Endothelial cell of umbilical vein (primary cell): ENCODE results near the gene IGSF9. TPM values are rescaled to one million over a fixed set of nuclear protein-coding genes. Genes with fewer than 3 reads are reported as not detected.
A peak's percentile ranks its signal among the peaks of the same experiment; 100 is the strongest.

Experiments
- BruUV-seq: library from RNA; stranded (reverse); fragments of 400-500 nt; replicated peaks from 2 replicates; lab custom pipeline; 2021; lab: Mats Ljungman, UMichigan
- CTCF ChIA-PET: fragments of 300-600, 350-600 bp; sonication (Branson Sonifier 250); formaldehyde crosslinking; loops from one replicate; lab custom pipeline; 2021; ENCODE audit warnings: antibody characterized with exemption, inconsistent platforms; lab: Charles Lee
- POLR2A ChIA-PET: fragments of 300-600, 350-600 bp; sonication (Branson Sonifier 250); formaldehyde crosslinking; loops from one replicate; lab custom pipeline; 2021; ENCODE audit warnings: antibody characterized with exemption, inconsistent platforms; lab: Charles Lee
- DNase-seq: peaks from one replicate; pipeline ENCODE4 v3.0.0-alpha.2; 2011; ENCODE audit warnings: low read depth, low spot score
- FAIRE-seq: peaks from 2 replicates; lab custom pipeline; 2011; peaks lifted over from hg19 to GRCh38; lab: Jason Lieb, UNC
- H2AFZ ChIP-seq: 2 replicates; pipeline ENCODE4 v1.6.0; 2012; ENCODE audit warnings: low read depth, low read length, control low read depth, inconsistent platforms
- H3K27ac ChIP-seq: 2 replicates; pipeline ENCODE4 v1.5.1; 2011; ENCODE audit warnings: low read depth, mild to moderate bottlenecking, control low read depth, low read length, moderate library complexity; ENCODE audit not compliant: insufficient read depth
- H3K27me3 ChIP-seq, 2 experiments: 2 replicates each; pipeline versions ENCODE4 v1.6.0 to v1.6.1; 2011; ENCODE audit warnings: low read length in 2 of 2, mixed read lengths in 1 of 2; ENCODE audit not compliant: control insufficient read depth in 2 of 2, insufficient read depth in 2 of 2
- H3K36me3 ChIP-seq, 2 experiments: 2 replicates in 1 of 2; 3 replicates in 1 of 2; pipeline ENCODE4 v1.5.1; 2011; ENCODE audit warnings: low read length in 2 of 2, mild to moderate bottlenecking in 1 of 2, moderate library complexity in 1 of 2; ENCODE audit not compliant: control insufficient read depth in 2 of 2, insufficient read depth in 2 of 2; ENCODE audit errors: extremely low read depth in 1 of 2
- H3K4me1 ChIP-seq: 3 replicates; pipeline ENCODE4 v1.5.1; 2011; ENCODE audit warnings: mild to moderate bottlenecking, low read length; ENCODE audit not compliant: control insufficient read depth, insufficient read depth; ENCODE audit errors: extremely low read depth
- H3K4me2 ChIP-seq: 2 replicates; pipeline ENCODE4 v1.6.1; 2011; ENCODE audit warnings: low read length, control low read depth, mixed read lengths; ENCODE audit not compliant: insufficient read depth
- H3K4me3 ChIP-seq, 3 experiments: fragments of 200-600 bp in 1 of 3; sonication (generic), shearing (Covaris generic) in 1 of 3; replicated peaks in 1 of 3; 2 replicates each; pipeline ENCODE4 v1.5.1; 2011 to 2016; ENCODE audit warnings: control low read depth in 3 of 3, low read length in 3 of 3, mild to moderate bottlenecking in 2 of 3, inconsistent platforms in 1 of 3, low read depth in 1 of 3, moderate library complexity in 1 of 3; ENCODE audit not compliant: insufficient read depth in 1 of 3
- H3K79me2 ChIP-seq: 2 replicates; pipeline ENCODE4 v1.6.0; 2012; ENCODE audit warnings: low read length, inconsistent platforms; ENCODE audit not compliant: control insufficient read depth, insufficient read depth
- H3K9ac ChIP-seq: replicated peaks from 2 replicates; pipeline ENCODE3; 2011; ENCODE audit warnings: low read length, control low read depth; ENCODE audit not compliant: insufficient read depth; ENCODE audit errors: extremely low read depth
- H3K9me1 ChIP-seq: replicated peaks from 3 replicates; pipeline ENCODE4 v1.6.0; 2011; ENCODE audit warnings: mild to moderate bottlenecking, low read length; ENCODE audit not compliant: control insufficient read depth, insufficient read depth; ENCODE audit errors: extremely low read depth
- H3K9me3 ChIP-seq: replicated peaks from 2 replicates; pipeline ENCODE4 v1.5.1; 2012; ENCODE audit warnings: low read length, inconsistent platforms; ENCODE audit not compliant: control insufficient read depth, insufficient read depth
- H4K20me1 ChIP-seq: replicated peaks from 2 replicates; pipeline ENCODE3; 2011; ENCODE audit warnings: mild to moderate bottlenecking, low read length; ENCODE audit not compliant: control insufficient read depth, insufficient read depth; ENCODE audit errors: extremely low read depth
- EZH2 ChIP-seq: IDR thresholded peaks from 2 replicates; pipeline ENCODE4 v1.6.1; 2012; ENCODE audit warnings: borderline replicate concordance, low read depth, mild to moderate bottlenecking, moderate library complexity, low read length, inconsistent platforms; ENCODE audit not compliant: severe bottlenecking
- FOS ChIP-seq: IDR thresholded peaks from 2 replicates; pipeline ENCODE4 v1.6.1; 2011; ENCODE audit warnings: mild to moderate bottlenecking, low read length, moderate library complexity, borderline replicate concordance; ENCODE audit not compliant: insufficient read depth
- GATA2 ChIP-seq: IDR thresholded peaks from 2 replicates; pipeline ENCODE4 v1.7.0; 2011; ENCODE audit warnings: low read depth, mild to moderate bottlenecking, moderate library complexity, mixed read lengths, low read length; ENCODE audit not compliant: insufficient read length, insufficient read depth
- JUN ChIP-seq: IDR thresholded peaks from 2 replicates; pipeline ENCODE4 v1.6.1; 2011; ENCODE audit warnings: borderline replicate concordance, low read depth; ENCODE audit not compliant: insufficient read length, insufficient read depth
- MYC ChIP-seq: IDR thresholded peaks from one replicate; pipeline ENCODE4 v1.6.1; 2011; ENCODE audit warnings: mild to moderate bottlenecking, low read depth, low read length
- POLR2A ChIP-seq: IDR thresholded peaks from 2 replicates; pipeline ENCODE4 v1.6.1; 2012; ENCODE audit warnings: low read depth, mild to moderate bottlenecking, control low read depth, low read length
- POLR2AphosphoS5 ChIP-seq: IDR thresholded peaks from 2 replicates; pipeline ENCODE4 v1.6.1; 2012; ENCODE audit warnings: low read depth, mild to moderate bottlenecking, control low read depth, low read length, moderate library complexity; ENCODE audit not compliant: insufficient read depth
- dilution Hi-C: fragments of 300-500 bp; cut with MboI; formaldehyde crosslinking; loops from one replicate; pipeline ENCODE4 v1.15.0; 2019; ENCODE audit warnings: low sequenced_read_pairs; ENCODE audit not compliant: extremely low pct_ligation_motif_present
- intact Hi-C: fragments of 100-400 bp; cut with micrococcal nuclease; formaldehyde crosslinking; loops from one replicate; pipeline ENCODE4 v1.10.0; 2022
- polyA plus RNA-seq, 4 experiments: library from polyadenylated mRNA; depleted of rRNA in 3 of 4; stranded (reverse) in 3 of 4; unstranded in 1 of 4; fragments of >200 nt; gene quantifications; 2 replicates each; pipeline versions ENCODE4 v1.2.1 to v1.2.3, GENCODE V29; 2011 to 2012; ENCODE audit warnings: missing spikeins in 1 of 4
- total RNA-seq: library from RNA; stranded (reverse); gene quantifications from 2 replicates; pipeline ENCODE4 v1.2.3, GENCODE V29; 2021
- TF ChIP-seq, protein P1 (sequence below): IDR thresholded peaks from 2 replicates; pipeline ENCODE4 v1.6.1; 2011; ENCODE audit not compliant: insufficient read depth, insufficient read length
- TF ChIP-seq, protein P2 (sequence below), 2 donors: IDR thresholded peaks; 1 replicate in 1 of 2; 2 replicates in 1 of 2; pipeline ENCODE4 v1.5.1; 2011; ENCODE audit warnings: low read length in 2 of 2, mild to moderate bottlenecking in 2 of 2, moderate library complexity in 2 of 2, control low read depth in 1 of 2, inconsistent platforms in 1 of 2, low read depth in 1 of 2; ENCODE audit not compliant: insufficient read depth in 1 of 2; ENCODE audit errors: extremely low read depth in 1 of 2

Gene IGSF9
- total and polyA plus RNA-seq, 2 donors (not counting 3 experiments of a cell fraction or from before 2014, with no cell fraction given), result 0.15 TPM

DNA sequence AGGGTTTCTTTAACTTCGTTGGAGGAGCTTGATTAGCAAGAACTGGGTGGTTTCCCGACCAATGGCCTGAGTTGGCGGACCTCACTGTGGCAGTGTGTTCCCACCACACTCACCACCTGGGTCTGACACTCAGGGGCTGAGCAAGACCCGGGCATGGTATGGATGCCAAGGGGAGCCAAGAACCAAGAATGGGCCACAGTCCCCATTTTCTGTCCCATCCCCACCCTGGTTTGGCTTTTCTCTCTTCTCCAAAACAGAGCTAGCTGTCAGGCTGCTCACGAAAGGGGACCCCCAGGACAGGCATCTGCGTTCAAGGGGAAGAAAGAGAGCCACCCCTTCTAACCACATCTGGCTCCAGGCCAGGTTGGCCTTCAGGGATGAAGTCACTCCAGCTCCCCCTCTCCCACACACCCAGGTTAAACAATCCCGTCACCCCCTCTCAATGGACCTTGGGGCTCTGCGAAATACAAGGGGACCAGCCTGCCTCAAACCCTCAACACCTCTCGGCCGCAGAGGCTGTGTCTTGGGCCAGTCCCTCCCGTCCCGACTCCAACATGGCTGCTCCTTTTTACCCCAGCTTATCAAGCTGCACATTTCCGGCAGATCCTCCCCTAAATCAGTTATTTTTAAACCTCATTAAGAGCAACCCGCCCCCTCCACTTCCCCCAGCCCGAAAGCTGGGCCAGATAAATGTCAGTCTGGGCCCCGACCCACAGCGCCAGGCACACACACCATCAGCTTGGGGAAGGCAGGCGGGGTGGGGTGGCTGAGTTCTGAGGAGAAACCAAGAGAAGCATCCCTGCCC is 23.5 kb downstream of the IGSF9 start:
- peak; percentile 27 for TF ChIP-seq POLR2A
- TF ChIP-seq GATA2, result no peak
- Histone ChIP-seq H3K9me3 (no peaks in the 10 kb centered on the region), H3K9me1 (no peaks in the 10 kb centered on the region), H3K4me2 (peak overlapping the region; percentile 85), H4K20me1 (no peaks in the 10 kb centered on the region), H3K27me3 (no peaks in the 10 kb centered on the region), H3K36me3 (peaks cover 13 to 27% of the 10 kb centered on the region in 2 experiments), H3K79me2 (peaks cover 62% of the 10 kb centered on the region), H3K4me1 (peaks cover 30% of the 10 kb centered on the region), H3K4me3 (peak overlapping the region in 1 of 3 experiments; percentile 78), H2AFZ (no peak overlapping the region), H3K27ac (peak overlapping the region; percentile 98), H3K9ac (peak overlapping the region; percentile 100)
- ChIA-PET POLR2A (interaction anchor here (1.4 kb wide), 1 partner anchor 28 kb away, joined by 6 read pairs; no protein-coding TSS in a partner anchor), CTCF (interaction anchor here (1.5 to 7.5 kb wide), 3 partner anchors 8 to 141 kb away, joined by 3 to 71 read pairs (median 5); partner anchors contain the start of gene DUSP23)
- no TSS peak for BruUV-seq
- dilution Hi-C loops (no loop called here), intact Hi-C loops (loop anchor here (5.0 to 10.0 kb wide), 4 partner anchors 270 to 1907 kb away; no protein-coding TSS in a partner anchor)
- peak; percentile 42 for DNase-seq
- peak; percentile 18 for FAIRE-seq

DNA sequence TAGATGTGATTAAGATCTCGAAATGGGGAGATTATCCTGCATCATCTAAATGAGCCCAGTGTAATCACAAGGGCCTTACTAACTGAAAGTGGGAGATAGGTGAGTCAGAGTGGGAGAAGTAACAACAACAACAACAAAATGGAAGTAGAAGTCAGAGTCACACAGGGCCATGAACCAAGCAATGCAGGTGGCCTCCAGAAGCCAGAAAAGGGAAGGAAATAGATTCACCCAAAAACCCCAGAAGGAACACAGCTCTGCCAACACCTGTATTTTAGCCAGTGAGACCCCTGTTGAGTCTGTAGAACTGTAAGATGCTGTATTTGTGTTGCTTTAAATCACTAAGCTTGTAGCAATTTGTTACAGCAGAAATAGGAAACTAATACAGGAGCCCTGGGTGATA is 24.2 kb downstream of the IGSF9 start:
- peak overlapping the region; percentile 98 for H3K27ac ChIP-seq
- ChIA-PET POLR2A (no interaction called here), CTCF (interaction anchor here (1.1 to 7.5 kb wide), 3 partner anchors 30 to 141 kb away, joined by 3 to 71 read pairs (median 5); partner anchors contain the start of gene DUSP23)
- no peaks in the 10 kb centered on the region for H3K27me3 ChIP-seq
- H3K9me3 ChIP-seq, result no peaks in the 10 kb centered on the region
- H3K4me3 ChIP-seq, result no peak overlapping the region
- DNase-seq (peak; percentile 26), FAIRE-seq (peak; percentile 40)
- H3K4me1 ChIP-seq, result peaks cover 36% of the 10 kb centered on the region
- dilution Hi-C loops, result no loop called here
- H3K79me2 ChIP-seq, result peaks cover 62% of the 10 kb centered on the region
- intact Hi-C loops, result loop anchor here (5.0 to 10.0 kb wide), 4 partner anchors 269 to 1906 kb away; no protein-coding TSS in a partner anchor
- H3K9ac ChIP-seq, result peak overlapping the region; percentile 100
- H3K4me2 ChIP-seq, result peak overlapping the region; percentile 85
- H3K9me1 ChIP-seq, result no peaks in the 10 kb centered on the region
- no peaks in the 10 kb centered on the region for H4K20me1 ChIP-seq
- TF ChIP-seq, protein P1, sequence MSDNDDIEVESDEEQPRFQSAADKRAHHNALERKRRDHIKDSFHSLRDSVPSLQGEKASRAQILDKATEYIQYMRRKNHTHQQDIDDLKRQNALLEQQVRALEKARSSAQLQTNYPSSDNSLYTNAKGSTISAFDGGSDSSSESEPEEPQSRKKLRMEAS, result no peak
- TF ChIP-seq POLR2A (no peak), POLR2AphosphoS5 (no peak), MYC (no peak), GATA2 (no peak), FOS (no peak), EZH2 (no peak), JUN (no peak)
- TF ChIP-seq, protein P2, sequence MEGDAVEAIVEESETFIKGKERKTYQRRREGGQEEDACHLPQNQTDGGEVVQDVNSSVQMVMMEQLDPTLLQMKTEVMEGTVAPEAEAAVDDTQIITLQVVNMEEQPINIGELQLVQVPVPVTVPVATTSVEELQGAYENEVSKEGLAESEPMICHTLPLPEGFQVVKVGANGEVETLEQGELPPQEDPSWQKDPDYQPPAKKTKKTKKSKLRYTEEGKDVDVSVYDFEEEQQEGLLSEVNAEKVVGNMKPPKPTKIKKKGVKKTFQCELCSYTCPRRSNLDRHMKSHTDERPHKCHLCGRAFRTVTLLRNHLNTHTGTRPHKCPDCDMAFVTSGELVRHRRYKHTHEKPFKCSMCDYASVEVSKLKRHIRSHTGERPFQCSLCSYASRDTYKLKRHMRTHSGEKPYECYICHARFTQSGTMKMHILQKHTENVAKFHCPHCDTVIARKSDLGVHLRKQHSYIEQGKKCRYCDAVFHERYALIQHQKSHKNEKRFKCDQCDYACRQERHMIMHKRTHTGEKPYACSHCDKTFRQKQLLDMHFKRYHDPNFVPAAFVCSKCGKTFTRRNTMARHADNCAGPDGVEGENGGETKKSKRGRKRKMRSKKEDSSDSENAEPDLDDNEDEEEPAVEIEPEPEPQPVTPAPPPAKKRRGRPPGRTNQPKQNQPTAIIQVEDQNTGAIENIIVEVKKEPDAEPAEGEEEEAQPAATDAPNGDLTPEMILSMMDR (IDR thresholded peaks at IDR 0.05; ENCODE audit: extremely low read depth in 1 of 2, insufficient read depth in 1 of 2, low read depth in 1 of 2, low read length in 2 of 2), result no peak
- BruUV-seq, result no TSS peak
- H2AFZ ChIP-seq, result no peak overlapping the region
- peaks cover 13 to 27% of the 10 kb centered on the region in 2 experiments for H3K36me3 ChIP-seq
